GM23248 (cell line): ENCODE data around the gene SLC44A4.

ENCODE experiments used
- EZH2 ChIP-seq: fragments of 200-600 bp; sonication (generic); IDR thresholded peaks from 2 replicates; pipeline ENCODE4 v1.6.1; 2018; ENCODE audit warnings: antibody characterized with exemption, mild to moderate bottlenecking; ENCODE audit not compliant: insufficient read depth, poor library complexity, severe bottlenecking
- EZH2phosphoT487 ChIP-seq: fragments of 200-600 bp; sonication (generic); IDR thresholded peaks from 2 replicates; pipeline ENCODE4 v1.6.1; 2018; ENCODE audit warnings: antibody characterized with exemption, moderate library complexity, mild to moderate bottlenecking, low read depth; ENCODE audit not compliant: insufficient read depth

DNA sequence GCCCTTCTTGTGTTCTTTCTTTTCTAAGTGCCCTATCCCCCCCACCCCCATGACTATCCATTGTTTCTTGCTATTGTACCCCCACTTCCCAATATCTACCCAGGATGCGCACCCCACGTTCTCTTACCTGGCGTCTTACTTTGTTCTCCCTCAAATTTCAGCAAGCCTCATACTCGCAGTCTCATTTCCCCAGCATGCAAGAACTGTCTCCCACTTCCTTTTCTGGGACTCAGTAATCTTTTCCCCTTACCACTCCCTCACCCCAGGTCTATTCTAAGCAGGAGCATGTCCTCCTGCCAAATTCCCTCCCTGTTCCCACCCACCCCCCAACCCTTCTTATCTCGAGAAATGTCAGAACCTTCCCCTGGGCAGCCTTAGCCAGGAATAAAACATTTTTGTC is 20.4 kb upstream of the SLC44A4 start:
- TF ChIP-seq EZH2phosphoT487 (no peak), EZH2 (no peak)
